Neuronal stem cell (in vitro differentiated cells): ENCODE data around the gene PRIMA1.
A peak's percentile ranks its signal among the peaks of the same experiment; 100 is the strongest.

ENCODE experiments used
- DNase-seq: peaks from one replicate; pipeline ENCODE4 v3.0.0-alpha.2; 2013; ENCODE audit warnings: low spot score
- H2AFZ ChIP-seq: one replicate; pipeline ENCODE4 v1.6.1; 2013; ENCODE audit warnings: mild to moderate bottlenecking, low read length, inconsistent platforms
- H2AK5ac ChIP-seq: 2 replicates; pipeline ENCODE4 v1.6.1; 2013; ENCODE audit warnings: low read depth, mild to moderate bottlenecking, inconsistent platforms, low read length, moderate library complexity, mixed read lengths
- H2BK120ac ChIP-seq: 2 replicates; pipeline ENCODE4 v1.6.1; 2013; ENCODE audit warnings: low read depth, mild to moderate bottlenecking, inconsistent platforms, low read length, moderate library complexity, mixed read lengths
- H2BK12ac ChIP-seq: one replicate; pipeline ENCODE4 v1.6.1; 2013; ENCODE audit warnings: low read length, inconsistent platforms
- H2BK15ac ChIP-seq: 2 replicates; pipeline ENCODE4 v1.6.1; 2013; ENCODE audit warnings: mild to moderate bottlenecking, low read length, inconsistent platforms, mixed read lengths
- H2BK5ac ChIP-seq: one replicate; pipeline ENCODE4 v1.6.1; 2013; ENCODE audit warnings: inconsistent platforms, mild to moderate bottlenecking, low read length, moderate library complexity
- H3K14ac ChIP-seq: one replicate; pipeline ENCODE4 v1.6.1; 2013; ENCODE audit warnings: low read length, inconsistent platforms
- H3K18ac ChIP-seq: 2 replicates; pipeline ENCODE4 v1.6.1; 2013; ENCODE audit warnings: low read length, inconsistent platforms
- H3K23ac ChIP-seq: 2 replicates; pipeline ENCODE4 v1.6.1; 2013; ENCODE audit warnings: low read depth, mild to moderate bottlenecking, mixed read lengths, low read length, inconsistent platforms; ENCODE audit not compliant: poor library complexity
- H3K27ac ChIP-seq: replicated peaks from 3 replicates; pipeline ENCODE4 v1.5.1; 2013; ENCODE audit warnings: low read length, inconsistent platforms
- H3K27me3 ChIP-seq, 3 experiments: 2 replicates each; pipeline ENCODE4 v1.6.1; 2013; ENCODE audit warnings: low read length in 3 of 3, mild to moderate bottlenecking in 2 of 3, inconsistent platforms in 1 of 3, low read depth in 1 of 3, mixed read lengths in 1 of 3, moderate library complexity in 1 of 3; ENCODE audit not compliant: control insufficient read depth in 3 of 3, insufficient read depth in 3 of 3
- H3K36me3 ChIP-seq, 2 donors: replicated peaks in 1 of 2; 2 replicates each; pipeline ENCODE4 v1.6.1; 2013; ENCODE audit warnings: low read length in 2 of 2; ENCODE audit not compliant: control insufficient read depth in 2 of 2, insufficient read depth in 2 of 2
- H3K4ac ChIP-seq: 2 replicates; pipeline ENCODE4 v1.6.1; 2013; ENCODE audit warnings: inconsistent platforms, mild to moderate bottlenecking, low read length, moderate library complexity
- H3K4me1 ChIP-seq, 2 donors: 1 replicate in 1 of 2; 2 replicates in 1 of 2; pipeline ENCODE4 v1.6.1; 2013; ENCODE audit warnings: low read length in 2 of 2, low read depth in 1 of 2; ENCODE audit not compliant: control insufficient read depth in 2 of 2, insufficient read depth in 1 of 2
- H3K4me2 ChIP-seq: one replicate; pipeline ENCODE4 v1.6.1; 2013; ENCODE audit warnings: mild to moderate bottlenecking, low read length, inconsistent platforms; ENCODE audit not compliant: insufficient read depth, poor library complexity, severe bottlenecking
- H3K4me3 ChIP-seq, 2 donors: 2 replicates each; pipeline ENCODE4 v1.5.1; 2013; ENCODE audit warnings: low read length in 2 of 2, mild to moderate bottlenecking in 2 of 2, inconsistent platforms in 1 of 2, moderate library complexity in 1 of 2
- H3K79me1 ChIP-seq: one replicate; pipeline ENCODE4 v1.6.1; 2013; ENCODE audit warnings: low read depth, mild to moderate bottlenecking, inconsistent platforms, low read length, moderate library complexity
- H3K9ac ChIP-seq: one replicate; pipeline ENCODE4 v1.6.1; 2013; ENCODE audit warnings: mild to moderate bottlenecking, low read depth, low read length, inconsistent platforms; ENCODE audit not compliant: poor library complexity
- H3K9me3 ChIP-seq, 2 donors: replicated peaks in 1 of 2; 2 replicates each; pipeline versions ENCODE3 to v1.6.1; 2013; ENCODE audit warnings: low read length in 2 of 2, mild to moderate bottlenecking in 2 of 2, inconsistent platforms in 1 of 2, low read depth in 1 of 2, mixed read lengths in 1 of 2, moderate library complexity in 1 of 2; ENCODE audit not compliant: control insufficient read depth in 2 of 2, insufficient read depth in 1 of 2
- H4K8ac ChIP-seq: one replicate; pipeline ENCODE4 v1.6.1; 2013; ENCODE audit warnings: low read depth, mild to moderate bottlenecking, inconsistent platforms, low read length, moderate library complexity
- H4K91ac ChIP-seq: one replicate; pipeline ENCODE4 v1.6.1; 2013; ENCODE audit warnings: low read length, low read depth, mild to moderate bottlenecking, inconsistent platforms; ENCODE audit not compliant: poor library complexity
- WGBS, 2 donors: extraction: QIAGEN DNeasy Blood & Tissue Kit; methylation state at CpG; one replicate each; pipeline ENCODE4 v1.1.7; 2013; ENCODE audit warnings: missing lambda C conversion rate in 2 of 2, mixed read lengths in 1 of 2; ENCODE audit not compliant: insufficient read length in 2 of 2, insufficient replicate concordance in 1 of 2; ENCODE audit errors: extremely low coverage in 2 of 2; 5-methylcytosine and 5-hydroxymethylcytosine counted together

The PRIMA1 gene

DNA sequence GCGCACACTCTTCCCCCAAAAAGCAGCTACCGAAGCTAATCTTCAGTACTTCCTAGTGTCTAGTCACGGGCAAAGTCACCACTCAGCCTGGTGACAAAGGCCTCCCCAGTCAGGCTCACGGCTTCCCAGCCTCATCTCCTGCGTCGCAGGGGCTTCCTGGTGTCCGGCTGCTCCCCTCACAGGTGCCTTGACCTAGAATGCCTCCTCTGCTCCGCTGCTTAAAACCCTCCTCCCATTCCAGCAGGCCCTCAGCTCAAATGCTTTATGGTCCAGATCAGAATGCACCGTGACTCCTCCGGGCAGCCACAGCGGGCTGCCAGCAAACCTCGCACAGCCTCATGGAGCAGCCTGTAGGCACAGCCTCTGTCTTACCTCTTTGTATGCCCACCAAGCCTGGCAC is 53.1 kb downstream of the PRIMA1 start:
- no peaks in the 10 kb centered on the region for H3K27me3 ChIP-seq
- H2AK5ac ChIP-seq, result peak overlapping the region; percentile 74
- H3K4me1 ChIP-seq, result peaks cover 0 to 2% of the 10 kb centered on the region in 2 donors

DNA sequence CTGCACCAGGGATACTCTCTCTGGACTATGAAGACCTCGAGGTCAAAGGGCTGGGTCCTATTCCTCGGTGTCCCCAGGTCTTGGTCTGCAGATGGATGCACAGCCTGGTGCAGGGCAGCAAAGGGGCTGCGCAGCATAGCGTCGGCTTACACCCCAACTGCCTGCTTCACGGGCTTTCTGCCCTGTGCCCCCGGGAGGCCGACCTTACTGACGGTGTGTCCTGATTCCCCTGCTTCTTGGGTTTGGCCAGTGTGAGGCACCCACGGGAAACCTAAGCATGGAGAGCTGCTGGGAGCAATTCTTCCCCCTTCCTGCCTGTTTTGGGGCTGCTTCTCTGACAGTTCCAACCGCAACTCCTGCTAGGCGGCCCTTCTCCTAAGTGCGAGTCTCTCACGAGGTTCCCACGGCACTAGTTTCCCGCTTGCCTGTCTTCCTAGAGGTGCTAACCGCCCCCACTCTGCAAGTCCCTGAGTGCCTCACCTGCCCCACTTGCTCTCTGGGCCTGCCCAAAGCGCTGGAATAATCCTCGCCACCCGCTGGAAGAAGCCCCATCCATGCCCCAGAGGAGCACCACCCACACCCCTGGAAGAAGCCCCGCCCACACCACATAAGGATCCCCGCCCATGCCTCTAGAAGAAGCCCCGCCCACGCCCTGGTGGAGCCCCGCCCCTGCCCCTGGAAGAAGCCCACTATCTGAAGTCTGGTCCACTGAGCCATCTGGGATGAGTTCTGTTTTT is 54.0 kb downstream of the PRIMA1 start:
- Histone ChIP-seq H3K18ac (peak overlapping the region; percentile 61), H3K27me3 (no peaks in the 10 kb centered on the region), H3K9me3 (no peaks in the 10 kb centered on the region), H2AK5ac (peak overlapping the region; percentile 77), H4K8ac (peak overlapping the region; percentile 23), H3K4ac (no peak overlapping the region), H2BK15ac (peak overlapping the region; percentile 63), H3K4me2 (no peak overlapping the region), H3K9ac (peak overlapping the region; percentile 15), H2AFZ (no peak overlapping the region), H3K79me1 (peaks cover 1% of the 10 kb centered on the region), H4K91ac (no peak overlapping the region), H2BK120ac (no peak overlapping the region), H3K23ac (no peak overlapping the region), H3K4me1 (peaks cover 0 to 2% of the 10 kb centered on the region in 2 donors), H3K4me3 (no peak overlapping the region), H3K36me3 (no peaks in the 10 kb centered on the region), H3K14ac (peak overlapping the region; percentile 60), H2BK5ac (no peak overlapping the region), H3K27ac (no peak overlapping the region), H2BK12ac (no peak overlapping the region)
- WGBS, 2 donors, result no CpG with 5 or more reads among the region's 25 CpGs
- no peak for DNase-seq

More for the DNA sequence above, 53.1 kb downstream of the PRIMA1 start:
- DNase-seq, result no peak
- Histone ChIP-seq H2BK5ac (no peak overlapping the region), H3K18ac (peak overlapping the region; percentile 62), H4K91ac (no peak overlapping the region), H3K14ac (no peak overlapping the region), H4K8ac (no peak overlapping the region), H2BK12ac (no peak overlapping the region), H3K79me1 (peaks cover 1% of the 10 kb centered on the region), H2BK15ac (peak overlapping the region; percentile 79), H3K4me3 (no peak overlapping the region), H2BK120ac (peak overlapping the region; percentile 67), H2AFZ (no peak overlapping the region), H3K36me3 (no peaks in the 10 kb centered on the region), H3K4me2 (no peak overlapping the region), H3K9me3 (no peaks in the 10 kb centered on the region), H3K27ac (no peak overlapping the region), H3K23ac (peak overlapping the region; percentile 58), H3K9ac (peak overlapping the region; percentile 15), H3K4ac (peak overlapping the region; percentile 72)
- WGBS, 2 donors, result no CpG with 5 or more reads among the region's 12 CpGs

DNA sequence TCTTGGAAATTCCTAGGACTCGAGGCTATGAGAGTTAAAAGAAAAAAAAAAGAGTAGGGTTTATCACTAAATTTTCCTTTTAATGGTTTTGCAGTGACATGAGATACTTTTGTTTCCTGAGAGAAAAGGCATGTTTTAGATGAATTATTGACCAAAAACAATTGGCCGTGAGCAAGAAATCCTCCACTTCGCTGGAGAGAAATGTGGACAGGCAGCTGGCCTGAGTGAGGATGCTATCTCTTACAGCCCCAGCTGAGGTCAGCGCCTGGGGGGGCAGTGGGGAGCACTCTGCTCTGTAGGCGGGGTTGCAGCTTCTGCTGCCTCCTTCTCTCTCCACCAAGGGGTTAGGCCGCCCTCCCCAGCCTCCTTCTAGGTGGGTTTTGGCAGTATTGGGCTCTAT is 54.7 kb downstream of the PRIMA1 start:
- H4K8ac ChIP-seq, result no peak overlapping the region
- H2BK120ac ChIP-seq, result no peak overlapping the region
- H3K14ac ChIP-seq, result no peak overlapping the region
- H3K27ac ChIP-seq, result no peak overlapping the region
- no peak overlapping the region for H2AK5ac ChIP-seq
- DNase-seq, result no peak
- no peak overlapping the region for H3K4me3 ChIP-seq
- no peak overlapping the region for H3K4me2 ChIP-seq
- H3K9me3 ChIP-seq, result no peaks in the 10 kb centered on the region
- H3K79me1 ChIP-seq, result peaks cover 1% of the 10 kb centered on the region
- no peak overlapping the region for H2BK5ac ChIP-seq
- H2BK15ac ChIP-seq, result no peak overlapping the region
- H4K91ac ChIP-seq, result no peak overlapping the region
- H3K9ac ChIP-seq, result no peak overlapping the region
- WGBS, 2 donors, result no CpG with 5 or more reads among the region's 6 CpGs
- peak overlapping the region; percentile 66 for H3K18ac ChIP-seq
- no peak overlapping the region for H2AFZ ChIP-seq
- H3K4ac ChIP-seq, result no peak overlapping the region
- H2BK12ac ChIP-seq, result no peak overlapping the region
- no peaks in the 10 kb centered on the region for H3K36me3 ChIP-seq
- H3K27me3 ChIP-seq, result no peaks in the 10 kb centered on the region
- no peak overlapping the region for H3K23ac ChIP-seq
- peaks cover 0 to 2% of the 10 kb centered on the region in 2 donors for H3K4me1 ChIP-seq

DNA sequence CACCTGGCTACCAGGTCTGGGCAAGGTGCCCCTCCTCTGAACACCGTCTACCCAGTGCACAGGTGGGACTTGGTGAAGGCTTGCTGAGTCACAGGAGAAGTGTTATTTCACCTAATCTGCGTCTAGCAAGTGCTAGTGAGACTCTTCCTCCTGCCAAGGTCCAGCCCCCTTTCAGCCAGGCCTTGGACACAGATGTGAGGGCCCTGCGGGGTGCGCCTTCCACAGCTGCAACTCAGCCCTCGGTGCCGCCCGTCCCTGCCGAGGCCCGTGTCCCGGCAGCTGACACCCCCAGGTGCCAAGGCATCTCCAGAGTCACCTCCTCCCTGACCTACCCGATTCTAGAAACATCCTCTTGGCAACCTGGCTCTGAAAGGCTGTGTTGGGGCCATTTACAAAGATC is 55.1 kb downstream of the PRIMA1 start:
- Histone ChIP-seq H3K36me3 (no peaks in the 10 kb centered on the region), H3K18ac (peak overlapping the region; percentile 86), H3K4me3 (no peak overlapping the region), H3K4me2 (no peak overlapping the region), H2AFZ (no peak overlapping the region), H3K9me3 (no peaks in the 10 kb centered on the region), H3K4me1 (peaks cover 0 to 2% of the 10 kb centered on the region in 2 donors), H3K27ac (no peak overlapping the region), H4K8ac (no peak overlapping the region), H3K23ac (no peak overlapping the region), H3K9ac (no peak overlapping the region), H3K27me3 (no peaks in the 10 kb centered on the region), H3K14ac (no peak overlapping the region), H2BK15ac (no peak overlapping the region), H3K79me1 (peaks cover 1% of the 10 kb centered on the region), H2BK120ac (no peak overlapping the region), H2AK5ac (peak overlapping the region; percentile 85), H2BK5ac (no peak overlapping the region), H4K91ac (no peak overlapping the region), H3K4ac (no peak overlapping the region), H2BK12ac (no peak overlapping the region)
- DNase-seq, result no peak
- no CpG with 5 or more reads among the region's 11 CpGs for WGBS, 2 donors
